SK-N-SH treated with all-trans-retinoic acid at 6 μM for 48 hours (cell line): ENCODE measurements around the gene CROT.

Experiments used
- CREB5 ChIP-seq: fragments of 250-450 bp; sonication (Bioruptor Pico); IDR thresholded peaks from 2 replicates; pipeline ENCODE4 v1.5.1; 2020; ENCODE audit warnings: low read depth, mild to moderate bottlenecking, moderate library complexity
- CSDC2 ChIP-seq: fragments of 250-450 bp; sonication (Bioruptor Pico); IDR thresholded peaks from 2 replicates; pipeline ENCODE4 v1.5.0; 2020; ENCODE audit warnings: mild to moderate bottlenecking, moderate library complexity
- CSRNP3 ChIP-seq: fragments of 250-450 bp; sonication (Bioruptor Pico); IDR thresholded peaks from 2 replicates; pipeline ENCODE4 v1.5.1; 2021; ENCODE audit warnings: mild to moderate bottlenecking, moderate library complexity
- OSR1 ChIP-seq: fragments of 250-450 bp; sonication (Bioruptor Pico); IDR thresholded peaks from 2 replicates; pipeline ENCODE4 v1.8.0; 2022; ENCODE audit warnings: moderate library complexity, mild to moderate bottlenecking, inconsistent platforms
- RARB ChIP-seq: fragments of 250-450 bp; sonication (Bioruptor Pico); IDR thresholded peaks from 2 replicates; pipeline ENCODE4 v1.8.0; 2021; ENCODE audit warnings: mild to moderate bottlenecking, moderate library complexity
- TOX ChIP-seq: fragments of 250-450 bp; sonication (Bioruptor Pico); IDR thresholded peaks from 2 replicates; pipeline ENCODE4 v1.8.0; 2021; ENCODE audit warnings: mild to moderate bottlenecking, moderate library complexity, borderline replicate concordance
- TSHZ2 ChIP-seq: fragments of 250-450 bp; sonication (Bioruptor Pico); IDR thresholded peaks from 2 replicates; pipeline ENCODE4 v1.5.0; 2020; ENCODE audit warnings: mild to moderate bottlenecking, moderate library complexity
- ZFP30 ChIP-seq: fragments of 450-650 bp; formaldehyde crosslinking; IDR thresholded peaks from 2 replicates; pipeline ENCODE4 v1.5.0; 2022; ENCODE audit warnings: mild to moderate bottlenecking, moderate library complexity
- ZNF8 ChIP-seq: fragments of 450-650 bp; formaldehyde crosslinking; IDR thresholded peaks from 2 replicates; pipeline ENCODE4 v1.5.0; 2020; ENCODE audit warnings: mild to moderate bottlenecking, moderate library complexity

- no peak for TF ChIP-seq ZFP30
- no peak for TF ChIP-seq RARB (CRISPR knock-in tag)
- TF ChIP-seq CSRNP3 = no peak
- TF ChIP-seq TOX (CRISPR knock-in tag) = no peak
- no peak for TF ChIP-seq TSHZ2 (CRISPR knock-in tag)
- no peak for TF ChIP-seq ZNF8 (CRISPR knock-in tag)
- TF ChIP-seq CSDC2 (CRISPR knock-in tag) = no peak
- no peak for TF ChIP-seq OSR1 (CRISPR knock-in tag)
- TF ChIP-seq CREB5 (CRISPR knock-in tag) = no peak
Observed at GRCh38 chr7:87424075-87424474, 78.6 kb downstream of the CROT start.
